ENCODE data around the gene LAPTM4A. TPM values are rescaled to one million over a fixed set of nuclear protein-coding genes. Genes with fewer than 3 reads are reported as not detected.

Gene LAPTM4A
- total RNA-seq, 1 experiment from 2014 or later: 123 TPM

DNA sequence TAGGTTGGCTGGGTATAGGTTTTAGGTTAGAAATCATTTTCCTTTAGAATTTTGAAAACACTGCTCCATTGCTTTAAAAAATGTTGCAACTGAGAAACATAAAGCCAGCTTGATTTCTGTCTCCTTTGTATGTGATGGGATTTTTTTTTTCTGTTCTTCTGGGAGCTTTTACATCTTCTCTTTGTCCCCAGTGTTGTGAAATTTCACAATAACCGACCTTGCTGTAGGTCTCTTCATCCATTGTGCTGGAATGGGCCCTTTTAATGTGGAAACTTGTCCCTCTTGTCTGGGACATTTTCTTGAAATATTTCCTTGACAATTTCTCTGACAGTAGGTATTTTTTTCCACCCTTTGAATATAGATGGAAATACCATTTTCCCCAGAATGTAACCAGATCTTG, 44.0 kb upstream of the LAPTM4A start:
- DNase-seq (ENCODE audit: low read depth, low spot score) (no peak), ATAC-seq (no peak)
- Histone ChIP-seq H3K4me1 (ENCODE audit: control insufficient read depth, insufficient read depth, low read length) (0 out of 2 replicates have a peak, but pooled peaks cover 3% of the 10 kb centered on the region), H3K27ac (ENCODE audit: low read length) (no peak overlapping the region), H3K9me3 (ENCODE audit: control insufficient read depth, insufficient read depth, low read depth, low read length) (no peaks in the 10 kb centered on the region), H3K4me3 (ENCODE audit: low read depth in 2 of 2, low read length in 2 of 2) (no peak overlapping the region), H3K27me3 (ENCODE audit: control insufficient read depth, insufficient read depth, low read length) (no peaks in the 10 kb centered on the region), H3K36me3 (ENCODE audit: control insufficient read depth, insufficient read depth, low read length) (no peaks in the 10 kb centered on the region)
- BruUV-seq (replicated peaks): no TSS peak
- ChIA-PET CTCF (interaction anchor here (0.6 to 1.6 kb wide), 3 partner anchors 77 to 140 kb away, joined by 3 to 5 read pairs (median 3); no protein-coding TSS in a partner anchor), POLR2A (interaction anchor here (0.7 to 1.1 kb wide), 2 partner anchors 110 to 561 kb away, joined by 4 to 5 read pairs; no protein-coding TSS in a partner anchor)
- intact Hi-C loops (cut with micrococcal nuclease; ENCODE audit: unreplicated experiment) (no loop called here), in situ Hi-C loops (cut with HindIII; ENCODE audit: low pct_unique_long_range_greater_than_20kb, low sequenced_read_pairs) (no loop called here)
- TF ChIP-seq, protein P1, sequence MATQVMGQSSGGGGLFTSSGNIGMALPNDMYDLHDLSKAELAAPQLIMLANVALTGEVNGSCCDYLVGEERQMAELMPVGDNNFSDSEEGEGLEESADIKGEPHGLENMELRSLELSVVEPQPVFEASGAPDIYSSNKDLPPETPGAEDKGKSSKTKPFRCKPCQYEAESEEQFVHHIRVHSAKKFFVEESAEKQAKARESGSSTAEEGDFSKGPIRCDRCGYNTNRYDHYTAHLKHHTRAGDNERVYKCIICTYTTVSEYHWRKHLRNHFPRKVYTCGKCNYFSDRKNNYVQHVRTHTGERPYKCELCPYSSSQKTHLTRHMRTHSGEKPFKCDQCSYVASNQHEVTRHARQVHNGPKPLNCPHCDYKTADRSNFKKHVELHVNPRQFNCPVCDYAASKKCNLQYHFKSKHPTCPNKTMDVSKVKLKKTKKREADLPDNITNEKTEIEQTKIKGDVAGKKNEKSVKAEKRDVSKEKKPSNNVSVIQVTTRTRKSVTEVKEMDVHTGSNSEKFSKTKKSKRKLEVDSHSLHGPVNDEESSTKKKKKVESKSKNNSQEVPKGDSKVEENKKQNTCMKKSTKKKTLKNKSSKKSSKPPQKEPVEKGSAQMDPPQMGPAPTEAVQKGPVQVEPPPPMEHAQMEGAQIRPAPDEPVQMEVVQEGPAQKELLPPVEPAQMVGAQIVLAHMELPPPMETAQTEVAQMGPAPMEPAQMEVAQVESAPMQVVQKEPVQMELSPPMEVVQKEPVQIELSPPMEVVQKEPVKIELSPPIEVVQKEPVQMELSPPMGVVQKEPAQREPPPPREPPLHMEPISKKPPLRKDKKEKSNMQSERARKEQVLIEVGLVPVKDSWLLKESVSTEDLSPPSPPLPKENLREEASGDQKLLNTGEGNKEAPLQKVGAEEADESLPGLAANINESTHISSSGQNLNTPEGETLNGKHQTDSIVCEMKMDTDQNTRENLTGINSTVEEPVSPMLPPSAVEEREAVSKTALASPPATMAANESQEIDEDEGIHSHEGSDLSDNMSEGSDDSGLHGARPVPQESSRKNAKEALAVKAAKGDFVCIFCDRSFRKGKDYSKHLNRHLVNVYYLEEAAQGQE (IDR thresholded peaks at IDR 0.05; ENCODE audit: insufficient read depth in 1 of 2, low read depth in 2 of 2, low read length in 1 of 2): no peak
- TF ChIP-seq SIN3A (IDR thresholded peaks at IDR 0.05; ENCODE audit: borderline replicate concordance, insufficient read depth, low read depth, low read length) (no peak), POLR2AphosphoS5 (IDR thresholded peaks at IDR 0.05; ENCODE audit: low read depth, low read length) (no peak), TCF7L2 (IDR thresholded peaks at IDR 0.05; ENCODE audit: low read depth, low read length) (no peak)
- TF ChIP-seq, protein P2, sequence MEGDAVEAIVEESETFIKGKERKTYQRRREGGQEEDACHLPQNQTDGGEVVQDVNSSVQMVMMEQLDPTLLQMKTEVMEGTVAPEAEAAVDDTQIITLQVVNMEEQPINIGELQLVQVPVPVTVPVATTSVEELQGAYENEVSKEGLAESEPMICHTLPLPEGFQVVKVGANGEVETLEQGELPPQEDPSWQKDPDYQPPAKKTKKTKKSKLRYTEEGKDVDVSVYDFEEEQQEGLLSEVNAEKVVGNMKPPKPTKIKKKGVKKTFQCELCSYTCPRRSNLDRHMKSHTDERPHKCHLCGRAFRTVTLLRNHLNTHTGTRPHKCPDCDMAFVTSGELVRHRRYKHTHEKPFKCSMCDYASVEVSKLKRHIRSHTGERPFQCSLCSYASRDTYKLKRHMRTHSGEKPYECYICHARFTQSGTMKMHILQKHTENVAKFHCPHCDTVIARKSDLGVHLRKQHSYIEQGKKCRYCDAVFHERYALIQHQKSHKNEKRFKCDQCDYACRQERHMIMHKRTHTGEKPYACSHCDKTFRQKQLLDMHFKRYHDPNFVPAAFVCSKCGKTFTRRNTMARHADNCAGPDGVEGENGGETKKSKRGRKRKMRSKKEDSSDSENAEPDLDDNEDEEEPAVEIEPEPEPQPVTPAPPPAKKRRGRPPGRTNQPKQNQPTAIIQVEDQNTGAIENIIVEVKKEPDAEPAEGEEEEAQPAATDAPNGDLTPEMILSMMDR (IDR thresholded peaks at IDR 0.05): no peak

DNA sequence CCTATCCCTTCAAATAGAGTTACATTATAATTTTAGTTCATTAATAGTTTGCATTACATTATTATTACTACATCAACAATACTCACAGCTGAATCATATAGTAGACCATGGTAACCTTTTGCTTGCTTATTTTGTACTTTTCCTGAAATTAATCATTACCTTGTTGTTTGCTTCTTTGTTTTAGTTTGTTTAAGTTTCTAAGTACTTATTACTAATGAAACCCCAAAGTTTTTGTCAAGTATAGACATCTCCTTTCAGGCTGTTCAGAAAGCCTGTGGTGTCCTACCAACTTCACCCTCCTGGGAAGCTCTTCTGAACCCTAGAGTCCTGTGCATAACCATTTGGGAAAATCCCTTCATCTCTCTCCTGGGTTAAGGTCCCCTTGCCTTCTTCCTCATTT, 43.5 kb upstream of the LAPTM4A start:
- DNase-seq (ENCODE audit: low read depth, low spot score) (no peak), ATAC-seq (no peak)
- 0 out of 2 replicates have a peak, but pooled peaks cover 3% of the 10 kb centered on the region for H3K4me1 ChIP-seq (ENCODE audit: control insufficient read depth, insufficient read depth, low read length)
- intact Hi-C loops (cut with micrococcal nuclease; ENCODE audit: unreplicated experiment) (no loop called here), in situ Hi-C loops (cut with HindIII; ENCODE audit: low pct_unique_long_range_greater_than_20kb, low sequenced_read_pairs) (no loop called here)
- BruUV-seq (replicated peaks): no TSS peak
- H3K27me3 ChIP-seq (ENCODE audit: control insufficient read depth, insufficient read depth, low read length): no peaks in the 10 kb centered on the region
- H3K27ac ChIP-seq (ENCODE audit: low read length): no peak overlapping the region
- no peaks in the 10 kb centered on the region for H3K36me3 ChIP-seq (ENCODE audit: control insufficient read depth, insufficient read depth, low read length)
- TF ChIP-seq POLR2AphosphoS5 (IDR thresholded peaks at IDR 0.05; ENCODE audit: low read depth, low read length) (no peak), SIN3A (IDR thresholded peaks at IDR 0.05; ENCODE audit: borderline replicate concordance, insufficient read depth, low read depth, low read length) (no peak), TCF7L2 (IDR thresholded peaks at IDR 0.05; ENCODE audit: low read depth, low read length) (no peak)
- TF ChIP-seq, protein P1 (IDR thresholded peaks at IDR 0.05; ENCODE audit: insufficient read depth in 1 of 2, low read depth in 2 of 2, low read length in 1 of 2): no peak
- TF ChIP-seq, protein P2 (IDR thresholded peaks at IDR 0.05): no peak
- ChIA-PET CTCF (interaction anchor here (0.6 to 1.6 kb wide), 5 partner anchors 77 to 258 kb away, joined by 3 to 6 read pairs (median 3); no protein-coding TSS in a partner anchor), POLR2A (interaction anchor here (0.7 to 1.1 kb wide), 2 partner anchors 109 to 562 kb away, joined by 4 to 5 read pairs; no protein-coding TSS in a partner anchor)
- H3K4me3 ChIP-seq (ENCODE audit: low read depth in 2 of 2, low read length in 2 of 2): no peak overlapping the region
- H3K9me3 ChIP-seq (ENCODE audit: control insufficient read depth, insufficient read depth, low read depth, low read length): no peaks in the 10 kb centered on the region
